GM18508 (cell line): Measurements from ENCODE around the gene TMEM14A.
"Not testable (repeated sequence)": the region's sequence is repeated elsewhere in the genome, so short reads cannot be mapped to it uniquely, and the experiment has no call there.

Source experiments
- ATAC-seq: cut with Tn5 transposase; IDR thresholded peaks from one replicate; pipeline ENCODE4 v1.9.1; 2021; ENCODE audit warnings: moderate number of reproducible peaks; ENCODE audit not compliant: insufficient read depth, unreplicated experiment

The TMEM14A gene

GRCh38 chr6:52654592-52654991 is 16.3 kb upstream of the TMEM14A start:
- no peak for ATAC-seq

GRCh38 chr6:52655941-52656340 is 15.0 kb upstream of the TMEM14A start:
- not testable (repeated sequence) for ATAC-seq

GRCh38 chr6:52657870-52658269 is 13.0 kb upstream of the TMEM14A start:
- no peak for ATAC-seq

GRCh38 chr6:52661551-52661950 is 9.4 kb upstream of the TMEM14A start:
- no peak for ATAC-seq

GRCh38 chr6:52662031-52662430 is 8.9 kb upstream of the TMEM14A start:
- no peak for ATAC-seq

- ATAC-seq, result no peak
Observed at GRCh38 chr6:52663120-52663935, 7.6 kb upstream of the TMEM14A start.

- ATAC-seq, result no peak
Observed at GRCh38 chr6:52663936-52664185, 7.1 kb upstream of the TMEM14A start.

- peak; percentile 76 for ATAC-seq
Observed at GRCh38 chr6:52664186-52664990, 6.5 kb upstream of the TMEM14A start.

- ATAC-seq, result no peak
Observed at GRCh38 chr6:52664991-52665686, 5.8 kb upstream of the TMEM14A start.

- ATAC-seq, result no peak
Observed at GRCh38 chr6:52666071-52666470, 4.8 kb upstream of the TMEM14A start.

GRCh38 chr6:52666523-52666922 is 4.4 kb upstream of the TMEM14A start:
- ATAC-seq, result no peak

- no peak for ATAC-seq
Observed at GRCh38 chr6:52667572-52667971, 3.3 kb upstream of the TMEM14A start.

GRCh38 chr6:52671676-52672075 is 763 bp downstream of the TMEM14A start:
- ATAC-seq, result no peak

- no peak for ATAC-seq
Observed at GRCh38 chr6:52672412-52673025, 1.6 kb downstream of the TMEM14A start.

- no peak for ATAC-seq
Observed at GRCh38 chr6:52674666-52675065, 3.8 kb downstream of the TMEM14A start.

GRCh38 chr6:52675372-52675771 is 4.5 kb downstream of the TMEM14A start:
- ATAC-seq, result no peak

- ATAC-seq, result not testable (repeated sequence)
Observed at GRCh38 chr6:52676631-52677030, 5.7 kb downstream of the TMEM14A start.

- ATAC-seq, result no peak
Observed at GRCh38 chr6:52681416-52681815, 10.5 kb downstream of the TMEM14A start.

GRCh38 chr6:52686878-52687699 is 16.2 kb downstream of the TMEM14A start:
- no peak for ATAC-seq

GRCh38 chr6:52689857-52690256 is 18.9 kb downstream of the TMEM14A start:
- ATAC-seq, result no peak
